Stimulated activated CD8-positive, alpha-beta memory T cell treated with anti-CD3 and anti-CD28 coated beads, Interleukin-12 subunit alpha, Interleukin-12 subunit beta, amount 100 ng/mL, for 24 hours (primary cell): ENCODE data around the gene CLCN6.

ENCODE experiments used
- DNase-seq: peaks from one replicate; pipeline ENCODE4 v3.0.0-alpha.2; 2020; ENCODE audit errors: extremely low read depth

Gene CLCN6

GRCh38 chr1:11805422-11806306 lies at the start of gene CLCN6, which contains the start of gene MTHFR:
TSS of gene CLCN6 (plus strand) at chr1:11806191. CDS start at chr1:11806263, 72 bp downstream.
TSS of gene MTHFR (minus strand) at chr1:11805964. CDS start at chr1:11803116, 2,848 bp downstream.
- peak; percentile 97 for DNase-seq

GRCh38 chr1:11757047-11757446 lies 48.9 kb upstream of the CLCN6 start:
- no peak for DNase-seq

GRCh38 chr1:11759791-11760190 lies 46.2 kb upstream of the CLCN6 start:
- DNase-seq: no peak

GRCh38 chr1:11761285-11761684 lies 44.7 kb upstream of the CLCN6 start:
- no peak for DNase-seq

GRCh38 chr1:11761988-11762406 lies 44.0 kb upstream of the CLCN6 start, which contains the start of gene C1orf167:
TSS of gene C1orf167 (plus strand) at chr1:11762193. CDS start at chr1:11764401, 2,208 bp downstream.
- DNase-seq: no peak

- DNase-seq: no peak
Measured at GRCh38 chr1:11764115-11764514, 41.9 kb upstream of the CLCN6 start.

GRCh38 chr1:11764519-11764918 lies 41.5 kb upstream of the CLCN6 start:
- DNase-seq: no peak

- no peak for DNase-seq
Measured at GRCh38 chr1:11765661-11766428, 40.1 kb upstream of the CLCN6 start.

GRCh38 chr1:11766429-11766776 lies 39.6 kb upstream of the CLCN6 start:
- no peak for DNase-seq

GRCh38 chr1:11767922-11768704 lies 37.9 kb upstream of the CLCN6 start:
- no peak for DNase-seq

- DNase-seq: no peak
Measured at GRCh38 chr1:11768821-11769220, 37.2 kb upstream of the CLCN6 start.

- no peak for DNase-seq
Measured at GRCh38 chr1:11769274-11769673, 36.7 kb upstream of the CLCN6 start.

- DNase-seq: no peak
Measured at GRCh38 chr1:11770011-11770410, 36.0 kb upstream of the CLCN6 start.

- DNase-seq: no peak
Measured at GRCh38 chr1:11771481-11772043, 34.4 kb upstream of the CLCN6 start.

- DNase-seq: no peak
Measured at GRCh38 chr1:11772458-11772857, 33.5 kb upstream of the CLCN6 start.

- no peak for DNase-seq
Measured at GRCh38 chr1:11774753-11775152, 31.2 kb upstream of the CLCN6 start.

GRCh38 chr1:11777658-11778322 lies 28.2 kb upstream of the CLCN6 start:
- no peak for DNase-seq

GRCh38 chr1:11778336-11778735 lies 27.7 kb upstream of the CLCN6 start:
- DNase-seq: no peak

GRCh38 chr1:11778844-11779623 lies 27.0 kb upstream of the CLCN6 start:
- DNase-seq: no peak

GRCh38 chr1:11779715-11780379 lies 26.1 kb upstream of the CLCN6 start:
- DNase-seq: no peak
